Vagina (tissue), 2 donors: Measurements from ENCODE around the gene VSTM2B. TPM values are rescaled to one million over a fixed set of nuclear protein-coding genes. Genes with fewer than 3 reads are reported as not detected.

Experiments used
- DNase-seq, 2 donors: peaks; one replicate each; pipeline ENCODE4 v3.0.0-alpha.2; 2017; ENCODE audit errors: extremely low spot score in 2 of 2
- H3K27ac ChIP-seq: fragments of 200-600 bp; sonication (generic); one replicate; pipeline ENCODE4 v1.5.1; 2019
- H3K27me3 ChIP-seq: fragments of 200-600 bp; sonication (generic); one replicate; pipeline ENCODE4 v1.5.1; 2019
- H3K36me3 ChIP-seq, 2 donors: fragments of 200-600 bp; sonication (generic); one replicate each; pipeline ENCODE4 v1.5.1; 2017 to 2019
- H3K4me1 ChIP-seq: fragments of 200-600 bp; sonication (generic); one replicate; pipeline ENCODE4 v1.5.1; 2019
- H3K4me3 ChIP-seq, 2 donors: fragments of 200-600 bp; sonication (generic); 1 replicate in 1 of 2; 2 replicates in 1 of 2; pipeline ENCODE4 v1.5.1; 2016 to 2019
- H3K9me3 ChIP-seq: fragments of 200-600 bp; sonication (generic); one replicate; pipeline ENCODE4 v1.5.1; 2019
- CTCF ChIP-seq, 3 experiments: fragments of 450-650 bp in 2 of 3; fragments of 200-600 bp in 1 of 3; sonication (generic) in 1 of 3; IDR thresholded peaks; one replicate each; pipeline ENCODE4 v1.5.1; 2017 to 2019; ENCODE audit warnings: antibody characterized with exemption in 3 of 3, mild to moderate bottlenecking in 2 of 3, moderate library complexity in 2 of 3
- POLR2A ChIP-seq, 2 donors: fragments of 450-650 bp; IDR thresholded peaks; one replicate each; pipeline ENCODE4 v1.6.1; 2017; ENCODE audit warnings: antibody characterized with exemption in 2 of 2, mild to moderate bottlenecking in 2 of 2, moderate library complexity in 2 of 2
- POLR2AphosphoS5 ChIP-seq, 2 donors: sonication (generic); formaldehyde crosslinking; IDR thresholded peaks; one replicate each; pipeline ENCODE4 v1.9.0; 2017; ENCODE audit warnings: antibody characterized with exemption in 2 of 2, mild to moderate bottlenecking in 2 of 2, low read depth in 1 of 2; ENCODE audit not compliant: insufficient read depth in 1 of 2
- intact Hi-C: fragments of 100-400 bp; cut with DNase I; formaldehyde crosslinking; loops from one replicate; pipeline ENCODE4 v1.15.1; 2023
- total RNA-seq: library from RNA; depleted of rRNA; stranded (reverse); fragments of >200 nt; gene quantifications from one replicate; pipeline ENCODE4 v1.2.3, GENCODE V29; 2016

Gene VSTM2B
- total RNA-seq, 1 donor from 2014 or later, result 0.98 TPM

- Histone ChIP-seq H3K9me3 (no peaks in the 10 kb centered on the region), H3K27me3 (no peaks in the 10 kb centered on the region), H3K4me1 (no peaks in the 10 kb centered on the region), H3K27ac (no peak overlapping the region), H3K4me3 (no peak overlapping the region), H3K36me3 (no peaks in the 10 kb centered on the region)
- intact Hi-C loops, result no loop called here
- TF ChIP-seq POLR2A (IDR thresholded peaks at IDR 0.05), result no peak
- TF ChIP-seq CTCF (IDR thresholded peaks at IDR 0.05), result no peak
- no peak for TF ChIP-seq POLR2AphosphoS5 (IDR thresholded peaks at IDR 0.05; ENCODE audit: insufficient read depth in 1 of 2, low read depth in 1 of 2)
- peak; percentile 75 to 81 for DNase-seq
Observed at GRCh38 chr19:29489172-29489951, 36.4 kb upstream of the VSTM2B start.

DNA sequence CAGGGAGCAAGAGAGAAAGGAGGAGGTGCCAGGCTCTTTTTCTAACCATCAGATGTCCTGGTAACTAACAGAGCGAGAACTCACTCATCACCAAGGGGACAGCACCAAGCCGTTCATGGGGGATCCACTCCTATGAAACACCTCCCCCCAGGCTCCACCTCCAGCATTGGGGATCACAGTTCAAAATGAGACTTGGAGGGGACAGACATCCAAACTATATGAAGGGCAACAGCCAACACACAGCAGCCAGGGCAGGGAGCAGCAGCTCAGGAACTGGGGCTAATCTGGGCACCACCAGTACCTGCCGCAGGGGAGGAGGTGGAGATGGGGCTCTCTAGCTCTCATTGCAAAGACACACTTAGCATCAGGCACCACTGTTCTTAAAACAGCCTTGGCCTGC, 34.3 kb upstream of the VSTM2B start:
- no peak overlapping the region for H3K27ac ChIP-seq
- peak in 1 of 2 donors; percentile 91 for DNase-seq

DNA sequence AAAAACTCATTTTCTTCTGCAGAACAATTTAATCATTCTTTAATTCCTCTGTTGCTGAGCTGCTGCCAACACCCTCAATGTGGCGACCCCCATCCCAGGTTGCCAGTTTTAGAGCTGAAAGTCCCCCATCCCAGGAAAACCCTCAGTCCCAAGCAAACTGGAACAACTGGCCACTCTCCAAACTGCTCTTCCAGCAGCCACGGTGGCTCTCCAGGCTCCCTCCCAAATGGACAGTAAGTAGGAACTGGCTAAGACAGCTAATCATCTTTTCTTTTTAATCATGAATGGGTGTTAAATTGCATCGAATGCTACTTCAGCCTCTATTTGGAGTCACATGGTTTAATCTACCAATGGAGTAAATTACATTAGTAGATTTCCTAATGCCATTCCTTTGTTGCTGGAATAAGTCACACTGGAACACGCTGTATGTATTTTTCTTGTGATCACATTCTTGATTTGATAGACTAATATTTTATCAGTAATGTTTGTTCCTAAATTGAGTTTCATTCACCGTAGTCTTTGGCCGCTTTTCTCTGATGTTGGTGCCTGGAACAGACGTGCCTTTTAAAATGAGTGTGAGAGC, 33.7 kb upstream of the VSTM2B start:
- Histone ChIP-seq H3K4me1 (no peaks in the 10 kb centered on the region), H3K4me3 (peak overlapping the region in 1 of 2 donors; percentile 12), H3K27ac (peak overlapping the region; percentile 20), H3K36me3 (no peaks in the 10 kb centered on the region), H3K9me3 (no peaks in the 10 kb centered on the region), H3K27me3 (no peaks in the 10 kb centered on the region)
- intact Hi-C loops, result no loop called here
- TF ChIP-seq POLR2AphosphoS5 (IDR thresholded peaks at IDR 0.05; ENCODE audit: insufficient read depth in 1 of 2, low read depth in 1 of 2), result no peak
- TF ChIP-seq POLR2A (IDR thresholded peaks at IDR 0.05), result no peak
- no peak for TF ChIP-seq CTCF (IDR thresholded peaks at IDR 0.05)
- peak; percentile 28 to 32 for DNase-seq

More for the DNA sequence above, 34.3 kb upstream of the VSTM2B start:
- TF ChIP-seq POLR2A (IDR thresholded peaks at IDR 0.05) (no peak), POLR2AphosphoS5 (IDR thresholded peaks at IDR 0.05; ENCODE audit: insufficient read depth in 1 of 2, low read depth in 1 of 2) (no peak), CTCF (IDR thresholded peaks at IDR 0.05) (no peak)
- Histone ChIP-seq H3K27me3 (no peaks in the 10 kb centered on the region), H3K9me3 (no peaks in the 10 kb centered on the region), H3K4me3 (no peak overlapping the region), H3K36me3 (no peaks in the 10 kb centered on the region), H3K4me1 (no peaks in the 10 kb centered on the region)
- intact Hi-C loops, result no loop called here

GRCh38 chr19:29492769-29493168, 33.0 kb upstream of the VSTM2B start:
- H3K27me3 ChIP-seq, result no peaks in the 10 kb centered on the region
- H3K27ac ChIP-seq, result peak overlapping the region; percentile 20
- no peaks in the 10 kb centered on the region for H3K36me3 ChIP-seq
- H3K4me1 ChIP-seq, result no peaks in the 10 kb centered on the region
- H3K9me3 ChIP-seq, result no peaks in the 10 kb centered on the region
- intact Hi-C loops, result no loop called here
- DNase-seq, result peak; percentile 55 to 85
- H3K4me3 ChIP-seq, result peak overlapping the region in 1 of 2 donors; percentile 12
- TF ChIP-seq POLR2AphosphoS5 (IDR thresholded peaks at IDR 0.05; ENCODE audit: insufficient read depth in 1 of 2, low read depth in 1 of 2) (peak in 1 of 2 donors; percentile 62), CTCF (IDR thresholded peaks at IDR 0.05) (no peak)

GRCh38 chr19:29495091-29495490, 30.7 kb upstream of the VSTM2B start:
- no peak overlapping the region for H3K27ac ChIP-seq
- H3K27me3 ChIP-seq, result no peaks in the 10 kb centered on the region
- H3K9me3 ChIP-seq, result no peaks in the 10 kb centered on the region
- peak in 1 of 2 donors; percentile 91 for DNase-seq
- TF ChIP-seq POLR2A (IDR thresholded peaks at IDR 0.05) (no peak), CTCF (IDR thresholded peaks at IDR 0.05) (no peak), POLR2AphosphoS5 (IDR thresholded peaks at IDR 0.05; ENCODE audit: insufficient read depth in 1 of 2, low read depth in 1 of 2) (no peak)
- intact Hi-C loops, result no loop called here
- no peaks in the 10 kb centered on the region for H3K36me3 ChIP-seq
- no peak overlapping the region for H3K4me3 ChIP-seq
- H3K4me1 ChIP-seq, result no peaks in the 10 kb centered on the region
